Fibroblast of skin of back (primary cell): ENCODE measurements around the gene FLG. TPM values are rescaled to one million over a fixed set of nuclear protein-coding genes. Genes with fewer than 3 reads are reported as not detected.
A peak's percentile ranks its signal among the peaks of the same experiment; 100 is the strongest.
"Not testable (repeated sequence)": the region's sequence is repeated elsewhere in the genome, so short reads cannot be mapped to it uniquely, and the experiment has no call there.

Experiments used
- DNase-seq: peaks from one replicate; pipeline ENCODE4 v3.0.0-alpha.2; 2013
- polyA plus RNA-seq, 2 experiments: library from polyadenylated mRNA; unstranded; fragments of 120-200 nt; gene quantifications; one replicate each; pipeline ENCODE4 v1.2.1, GENCODE V29; 2013; ENCODE audit not compliant: insufficient read length in 2 of 2

The FLG gene
- polyA plus RNA-seq (2013, experiment 1 of 2; ENCODE audit: insufficient read length) = 0.13 TPM
- 0.10 TPM for polyA plus RNA-seq (2013, experiment 2 of 2; ENCODE audit: insufficient read length)

DNA sequence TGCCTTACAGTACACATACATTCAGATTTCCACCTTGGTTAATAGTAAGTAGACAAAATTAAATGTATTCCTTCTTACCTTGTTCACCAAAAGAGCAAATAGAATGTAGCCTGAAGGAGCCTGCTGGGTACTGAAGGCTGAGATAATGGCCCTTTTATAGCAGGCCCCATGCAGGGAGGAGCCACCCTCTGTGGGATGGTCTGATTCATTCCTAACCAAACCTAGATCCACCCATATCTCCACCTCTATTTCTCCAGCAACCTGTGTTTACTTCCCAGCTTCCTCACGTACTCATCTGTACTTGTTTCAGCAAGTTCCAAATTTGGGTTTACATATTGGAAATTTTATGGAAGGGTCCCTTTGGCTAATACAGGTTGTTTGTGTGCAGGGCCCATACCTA, at the start of gene FLG:
FLG (minus strand) TSS at position 129 of the 400 bp plus-strand sequence. CDS start 9,783 bp downstream, outside the sequence.
- no peak for DNase-seq

DNA sequence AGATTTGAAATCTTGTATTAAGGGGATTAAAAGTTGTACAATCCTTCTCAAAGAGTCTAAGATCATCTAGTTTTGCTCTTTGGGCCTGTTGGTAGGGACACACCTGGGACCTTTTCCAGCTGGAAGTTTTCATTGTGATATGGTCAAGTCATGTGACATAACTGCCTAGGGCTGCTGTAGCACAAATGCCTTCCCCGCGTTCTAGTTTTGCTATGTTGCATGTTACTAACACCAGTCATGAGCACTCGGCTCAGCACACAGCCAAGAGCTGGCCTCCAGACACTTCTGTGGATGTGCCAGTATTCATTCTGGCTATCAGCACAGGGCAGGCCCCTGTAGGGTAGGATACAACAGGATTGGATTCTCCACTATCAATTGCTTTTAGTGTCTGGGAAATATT, 49.4 kb upstream of the FLG start:
- DNase-seq = no peak

DNA sequence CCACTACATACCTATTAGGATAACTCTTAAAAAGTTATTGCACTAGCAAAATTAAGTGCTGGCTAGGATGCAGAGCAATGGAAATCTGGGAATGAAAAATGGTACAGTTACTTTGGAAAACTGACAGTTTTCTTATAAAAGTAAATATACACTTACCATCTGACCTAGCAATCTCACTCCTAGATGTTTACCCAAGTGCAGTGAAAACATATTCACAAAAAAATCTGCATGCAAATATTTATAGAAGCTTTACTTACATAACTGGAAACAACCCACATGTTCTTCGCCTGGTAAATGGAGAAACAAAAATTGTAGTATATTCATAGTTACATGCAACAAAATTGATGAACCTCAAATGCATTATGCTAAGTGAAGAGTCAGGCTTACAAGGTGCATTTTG, 47.6 kb upstream of the FLG start:
- DNase-seq = no peak

DNA sequence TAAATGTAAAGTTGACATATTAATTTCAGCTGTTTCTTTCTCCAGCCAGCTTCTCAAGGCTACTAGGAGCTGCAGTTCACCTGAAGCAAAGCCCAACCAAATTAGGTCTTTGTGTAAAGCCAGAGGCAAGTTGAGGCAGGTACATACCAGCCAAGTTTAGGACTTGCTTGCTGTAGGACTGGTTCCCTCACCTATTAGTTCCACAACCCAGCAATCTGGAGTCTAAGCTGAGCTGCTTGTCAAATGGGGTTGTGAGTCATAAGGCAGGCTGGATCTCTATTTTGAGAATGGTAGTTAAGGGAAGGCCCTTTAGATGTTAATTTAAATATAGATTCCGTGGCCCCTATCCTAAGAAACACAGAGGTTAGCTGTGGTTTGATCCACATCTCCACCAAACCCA, 42.4 kb upstream of the FLG start:
- DNase-seq = no peak

DNA sequence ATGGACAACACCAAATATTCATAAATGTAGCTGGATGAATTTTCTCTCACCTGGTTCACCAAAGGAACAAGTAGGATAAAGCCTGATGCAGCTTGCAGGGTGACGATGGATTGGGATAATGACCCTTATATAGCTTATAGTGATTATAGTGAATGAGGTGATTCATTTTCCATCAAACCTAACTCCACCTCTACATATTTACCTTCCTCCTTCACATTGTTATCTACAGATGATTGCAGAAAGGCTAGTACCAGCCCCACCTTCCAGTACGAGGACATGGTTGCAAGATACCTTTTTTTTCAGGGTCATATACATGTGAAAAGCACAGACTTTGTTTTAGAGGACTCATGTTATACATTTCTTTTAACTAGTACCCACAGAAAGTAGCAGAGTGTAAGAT, 34.9 kb upstream of the FLG start, which contains the start of gene FLG2:
FLG2 (minus strand) TSS at position 101 of the 400 bp plus-strand sequence. CDS start 1,122 bp downstream, outside the sequence.
- DNase-seq = no peak

DNA sequence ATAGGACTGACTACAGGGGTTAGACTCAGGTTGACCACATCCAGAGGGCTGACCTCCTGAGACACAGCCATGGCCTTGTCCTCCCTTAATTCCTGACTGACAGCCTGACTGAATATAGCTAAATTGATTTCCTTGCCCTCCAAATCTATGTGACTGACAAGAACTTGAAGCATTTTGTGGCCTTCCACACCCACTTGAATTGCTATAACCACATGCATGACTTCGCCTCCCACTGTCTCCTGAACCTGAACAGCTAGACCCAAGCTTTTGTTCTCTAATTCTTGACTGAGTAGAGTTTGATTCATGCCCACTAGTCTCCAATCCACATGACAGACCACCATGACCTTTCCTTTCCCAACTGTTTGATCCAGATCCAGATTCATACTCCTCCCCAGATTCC, 31.7 kb upstream of the FLG start:
- DNase-seq = no peak

DNA sequence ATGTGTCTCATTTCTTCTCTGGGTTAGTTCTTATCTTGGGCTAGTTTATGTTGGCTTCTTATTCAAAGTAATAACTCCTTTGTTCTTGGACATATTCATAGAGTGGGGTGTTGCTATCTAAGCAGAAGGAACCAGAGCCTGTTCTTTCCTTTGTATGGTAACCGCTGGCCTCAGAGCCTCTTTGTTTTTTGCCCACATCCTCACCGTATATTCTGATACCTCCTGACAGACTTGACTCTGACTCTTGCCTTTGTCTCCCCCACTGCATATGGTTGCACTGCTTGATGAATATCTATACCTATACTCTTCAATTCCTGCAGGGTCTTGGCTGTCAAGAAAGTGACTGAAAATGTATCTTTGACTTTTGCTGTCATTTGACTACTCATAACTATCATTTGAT, 24.6 kb upstream of the FLG start:
- no peak for DNase-seq

DNA sequence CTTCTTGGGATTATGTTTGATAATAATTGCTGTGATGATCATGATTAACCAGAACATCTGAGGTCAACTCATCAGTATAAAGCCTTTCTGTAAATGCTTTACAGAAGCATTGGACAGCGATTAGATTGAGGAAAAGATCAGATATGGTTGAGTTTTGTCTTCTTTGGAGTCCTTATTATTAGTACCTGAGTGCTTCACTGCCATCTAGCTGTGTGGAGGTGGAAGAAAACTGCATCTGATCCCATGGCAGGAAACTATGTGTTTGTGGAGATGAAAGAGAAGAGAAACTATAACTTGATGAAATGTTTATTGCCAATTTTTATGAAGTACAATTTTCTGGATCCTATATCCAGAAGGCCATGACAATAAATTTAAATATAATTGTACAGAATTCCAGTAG, 23.4 kb upstream of the FLG start:
- DNase-seq = no peak

DNA sequence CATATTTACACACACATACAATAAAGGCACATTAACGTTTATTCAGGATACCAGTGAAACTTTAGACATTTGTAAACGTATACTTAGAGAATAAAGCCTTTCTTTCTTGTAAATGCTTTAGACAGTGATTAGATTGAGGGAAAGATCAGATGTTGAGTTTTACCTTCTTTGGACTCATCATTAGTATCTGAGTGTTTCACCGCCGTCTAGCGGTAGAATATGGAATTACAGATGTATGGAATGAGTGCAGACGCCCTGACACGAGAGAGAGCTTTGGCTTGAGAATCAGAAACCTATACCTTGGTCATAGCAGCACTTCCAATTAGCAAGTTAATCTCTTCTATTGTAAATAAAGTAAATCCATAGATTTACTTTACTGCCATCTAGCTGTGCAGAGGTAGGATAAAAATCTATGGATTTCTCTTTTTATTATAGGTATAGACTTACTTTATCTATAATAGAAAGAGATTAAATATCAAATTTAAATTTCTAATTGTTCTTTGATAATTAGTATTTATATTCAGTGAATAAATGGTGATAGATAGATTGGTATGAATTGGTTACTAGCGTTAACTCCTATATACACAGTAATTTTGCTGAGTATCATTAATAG, 22.2 kb upstream of the FLG start:
- DNase-seq = peak; percentile 61

DNA sequence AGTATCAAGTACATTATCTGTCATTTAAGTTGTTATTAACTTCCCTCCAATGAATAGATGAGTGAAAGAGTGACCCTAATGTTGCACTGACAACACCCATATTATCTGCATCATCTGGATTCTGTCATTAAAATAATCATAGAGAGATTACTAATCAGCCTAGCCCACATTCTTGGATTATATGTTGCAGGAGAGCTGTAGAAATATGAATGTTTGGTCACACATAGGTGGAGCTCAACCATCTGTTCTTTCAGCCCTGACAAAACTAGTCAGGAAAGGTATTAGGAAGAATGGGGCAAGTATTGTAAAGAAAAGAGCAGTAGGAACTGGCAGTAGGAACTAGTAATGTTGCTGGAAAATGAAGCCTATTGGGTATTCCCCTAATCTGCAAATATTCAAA, 19.4 kb upstream of the FLG start:
- DNase-seq = no peak

DNA sequence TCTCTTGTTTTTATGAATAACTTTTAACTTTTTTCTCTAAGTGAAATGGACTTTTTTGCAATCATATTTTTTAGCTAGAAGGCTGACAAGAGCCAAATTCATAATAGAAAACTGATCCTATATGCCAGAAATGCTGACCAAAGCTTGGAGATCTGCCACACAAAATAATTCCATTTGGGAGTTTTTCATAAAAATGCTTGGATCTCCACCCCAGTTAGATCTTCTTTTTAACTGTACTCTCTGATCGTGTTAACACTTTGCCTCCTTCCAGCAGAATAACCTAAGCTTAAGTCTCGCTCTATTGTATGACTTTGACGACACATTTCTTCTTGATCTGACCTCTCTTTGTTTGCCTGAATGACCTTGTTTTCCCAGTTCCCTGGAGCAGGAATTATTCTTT, 18.0 kb upstream of the FLG start:
- DNase-seq = peak; percentile 6

DNA sequence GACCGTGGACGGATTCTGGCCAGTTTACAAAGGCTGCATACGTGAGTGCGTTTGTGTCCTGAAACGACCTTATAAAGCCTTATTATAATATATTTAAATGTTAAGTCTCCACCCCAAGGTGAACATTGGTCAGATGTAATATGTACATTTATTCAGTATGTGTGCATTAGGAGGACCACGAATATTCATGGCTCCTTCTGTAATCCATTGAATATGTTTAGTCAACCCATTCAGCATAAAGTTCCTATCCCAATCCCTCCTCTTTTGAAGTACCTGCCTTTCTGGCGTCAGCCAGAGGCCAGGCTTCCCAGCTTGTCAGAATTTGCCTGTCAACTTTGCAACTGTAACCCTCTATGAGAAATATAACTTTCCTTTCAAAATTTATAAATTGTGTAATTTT, 10.4 kb upstream of the FLG start:
- no peak for DNase-seq

DNA sequence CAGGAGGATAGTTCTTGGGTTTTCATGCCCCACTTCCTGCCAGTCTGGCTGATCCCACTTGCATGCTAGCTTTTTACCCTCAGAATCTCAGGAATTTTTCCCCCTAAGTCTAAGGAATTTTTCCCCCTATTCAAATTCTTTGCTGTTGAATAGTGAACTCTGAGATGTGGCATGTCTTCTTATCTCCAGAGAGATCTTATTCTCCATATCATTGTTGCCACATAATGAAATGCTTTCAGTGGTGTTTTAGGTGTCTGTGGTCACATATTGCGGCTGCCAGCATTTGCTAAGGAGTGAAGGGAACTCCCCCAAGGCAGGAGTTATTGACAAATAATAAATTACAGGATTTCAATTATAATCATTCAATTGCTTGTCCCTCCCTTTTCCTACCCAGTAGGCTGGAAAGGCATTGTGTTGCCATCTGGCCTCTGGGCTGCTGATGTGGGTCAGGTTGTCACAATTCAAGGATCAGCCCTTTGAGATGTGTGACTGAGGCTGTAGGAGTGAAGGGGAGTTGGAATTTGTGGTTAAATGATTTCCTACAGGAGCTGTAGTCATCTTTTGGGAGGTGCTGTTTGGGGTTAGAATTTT, 3.9 kb upstream of the FLG start:
- peak; percentile 51 for DNase-seq

DNA sequence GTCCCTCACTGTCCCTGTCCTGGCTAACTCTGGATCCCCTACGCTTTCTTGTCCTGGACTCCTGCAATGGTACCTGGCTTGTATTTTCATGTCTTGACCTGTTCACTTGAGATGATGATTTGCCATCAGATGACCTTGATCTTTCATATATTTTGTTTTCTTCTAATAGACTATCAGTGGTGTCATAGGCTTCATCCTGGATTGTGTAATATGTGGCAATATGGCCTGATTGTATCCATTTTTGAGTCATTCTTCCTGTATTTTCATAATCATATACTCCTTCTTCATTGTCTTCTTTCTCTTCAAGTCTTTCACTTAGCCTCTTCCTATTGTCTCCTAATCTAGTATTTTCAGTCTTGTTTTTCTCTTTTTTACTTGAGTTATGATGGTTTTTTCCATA, 11.1 kb downstream of the FLG start:
- no peak for DNase-seq

DNA sequence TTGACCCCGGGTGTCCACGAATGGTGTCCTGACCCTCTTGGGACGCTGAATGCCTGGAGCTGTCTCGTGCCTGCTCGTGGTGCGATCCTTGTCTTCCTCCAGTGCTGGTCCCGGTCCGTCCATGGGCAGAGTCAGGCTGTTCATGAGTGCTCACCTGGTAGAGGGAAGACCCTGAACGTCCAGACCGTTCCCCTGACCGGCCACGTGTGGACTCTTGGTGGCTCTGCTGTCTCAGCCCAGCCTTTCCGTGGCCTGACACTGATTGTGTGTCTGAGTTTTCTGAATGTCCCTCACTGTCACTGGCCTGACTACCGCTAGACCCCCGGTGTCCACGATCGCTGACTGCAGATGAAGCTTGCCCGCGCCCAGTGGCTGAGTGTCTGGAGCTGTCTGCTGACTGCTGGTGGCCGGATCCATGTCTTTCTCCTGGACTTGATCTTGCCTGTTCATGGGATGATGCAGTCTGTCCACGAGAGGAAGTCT, 11.7 kb downstream of the FLG start:
- DNase-seq = no peak

DNA sequence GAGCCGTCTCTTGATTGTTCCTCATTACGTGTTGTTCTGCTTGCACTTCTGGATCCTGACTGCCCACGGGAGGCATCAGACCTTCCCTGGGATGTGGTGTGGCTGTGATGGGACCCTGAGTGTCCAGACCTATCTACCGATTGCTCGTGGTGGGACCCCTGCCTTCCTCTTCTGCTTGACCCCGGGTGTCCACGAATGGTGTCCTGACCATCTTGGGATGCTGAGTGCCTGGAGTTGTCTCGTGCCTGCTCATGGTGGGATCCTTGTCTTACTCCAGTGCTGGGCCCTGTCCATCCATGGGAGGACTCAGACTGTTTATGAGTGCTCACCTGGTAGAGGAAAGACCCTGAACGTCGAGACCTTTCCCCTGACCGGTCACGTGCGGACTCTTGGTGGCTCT, 12.9 kb downstream of the FLG start:
- not testable (repeated sequence) for DNase-seq

DNA sequence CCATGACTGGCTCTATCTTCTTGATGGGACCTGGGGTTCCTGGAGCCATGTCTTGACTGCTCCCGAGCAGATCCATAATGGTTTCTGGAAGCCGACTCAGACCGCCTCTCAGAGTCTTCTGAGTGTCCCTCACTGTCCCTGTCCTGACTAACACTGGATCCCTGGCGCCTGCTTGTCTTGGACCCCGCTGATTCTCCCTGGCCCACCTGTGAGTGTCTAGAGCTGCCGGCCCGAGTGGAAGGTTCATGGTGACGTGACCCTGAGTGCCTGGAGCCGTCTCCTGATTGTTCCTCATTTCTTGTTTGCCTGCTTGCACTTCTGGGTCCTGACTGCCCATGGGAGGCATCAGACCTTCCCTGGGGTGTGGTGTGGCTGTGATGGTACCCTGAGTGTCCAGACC, 15.1 kb downstream of the FLG start:
- DNase-seq = no peak

DNA sequence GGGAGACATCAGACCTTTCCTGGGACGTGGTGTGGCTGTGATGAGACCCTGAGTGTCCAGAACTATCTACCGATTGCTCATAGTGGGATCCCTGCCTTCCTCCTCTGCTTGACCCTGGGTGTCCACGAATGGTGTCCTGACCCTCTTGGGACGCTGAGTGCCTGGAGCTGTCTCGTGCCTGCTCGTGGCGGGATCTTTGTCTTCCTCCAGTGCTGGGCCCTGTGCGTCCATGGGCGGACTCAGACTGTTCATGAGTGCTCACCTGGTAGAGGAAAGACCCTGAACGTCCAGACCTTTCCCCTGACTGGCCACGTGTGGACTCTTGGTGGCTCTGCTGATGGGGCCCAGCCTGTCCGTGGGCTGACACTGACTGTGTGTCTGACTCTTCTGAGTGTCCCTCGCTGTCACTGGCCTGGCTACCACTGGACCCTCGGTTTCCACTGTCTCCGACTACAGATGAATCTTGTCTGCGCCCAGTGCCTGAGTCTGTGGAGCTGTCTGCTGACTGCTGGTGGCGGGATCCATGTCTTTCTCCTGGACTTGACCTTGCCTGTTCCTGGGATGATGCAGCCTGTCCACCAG, 15.6 kb downstream of the FLG start:
- DNase-seq = not testable (repeated sequence)

DNA sequence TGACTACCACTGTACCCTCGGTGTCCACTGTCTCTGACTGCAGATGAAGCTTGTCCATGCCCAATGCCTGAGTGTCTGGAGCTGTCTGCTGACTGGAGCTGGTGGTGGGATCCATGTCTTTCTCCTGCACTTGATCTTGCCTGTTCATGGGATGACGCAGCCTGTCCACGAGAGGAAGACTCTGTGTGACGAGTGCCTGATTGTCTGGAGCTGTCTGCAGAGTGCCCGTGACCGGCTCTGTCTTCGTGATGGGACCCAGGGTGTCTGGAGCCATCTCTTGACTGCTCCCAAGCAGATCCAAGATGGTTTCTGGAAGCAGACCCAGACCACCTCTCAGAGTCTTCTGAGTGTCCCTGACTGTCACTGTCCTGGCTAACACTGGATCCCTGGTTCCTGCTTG, 16.3 kb downstream of the FLG start:
- DNase-seq = not testable (repeated sequence)

DNA sequence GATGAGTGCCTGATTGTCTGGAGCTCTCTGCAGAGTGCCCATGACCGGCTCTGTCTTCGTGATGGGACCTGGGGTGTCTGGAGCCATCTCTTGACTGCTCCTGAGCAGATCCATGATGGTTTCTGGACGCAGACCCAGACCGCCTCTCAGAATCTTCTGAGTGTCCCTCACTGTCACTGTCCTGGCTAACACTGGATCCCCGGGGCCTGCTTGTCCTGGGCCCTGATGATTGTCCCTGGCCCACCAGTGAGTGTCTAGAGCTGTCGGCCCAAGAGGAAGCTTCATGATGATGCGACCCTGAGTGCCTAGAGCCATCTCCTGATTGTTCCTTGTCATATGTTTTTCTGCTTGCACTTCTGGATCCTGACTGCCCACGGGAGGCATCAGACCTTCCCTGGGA, 17.1 kb downstream of the FLG start:
- DNase-seq = not testable (repeated sequence)

DNA sequence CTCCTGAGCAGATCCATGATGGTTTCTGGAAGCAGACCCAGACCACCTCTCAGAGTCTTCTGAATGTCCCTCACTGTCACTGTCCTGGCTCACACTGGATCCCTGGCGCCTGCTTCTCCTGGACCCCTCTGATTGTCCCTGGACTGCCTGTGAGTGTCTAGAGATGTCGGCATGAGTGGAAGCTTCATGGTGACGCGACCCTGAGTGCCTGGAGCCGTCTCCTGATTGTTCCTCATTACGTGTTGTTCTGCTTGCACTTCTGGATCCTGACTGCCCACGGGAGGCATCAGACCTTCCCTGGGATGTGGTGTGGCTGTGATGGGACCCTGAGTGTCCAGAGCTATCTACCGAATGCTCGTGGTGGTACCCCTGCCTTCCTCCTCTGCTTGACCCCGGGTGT, 18.9 kb downstream of the FLG start:
- DNase-seq = not testable (repeated sequence)

DNA sequence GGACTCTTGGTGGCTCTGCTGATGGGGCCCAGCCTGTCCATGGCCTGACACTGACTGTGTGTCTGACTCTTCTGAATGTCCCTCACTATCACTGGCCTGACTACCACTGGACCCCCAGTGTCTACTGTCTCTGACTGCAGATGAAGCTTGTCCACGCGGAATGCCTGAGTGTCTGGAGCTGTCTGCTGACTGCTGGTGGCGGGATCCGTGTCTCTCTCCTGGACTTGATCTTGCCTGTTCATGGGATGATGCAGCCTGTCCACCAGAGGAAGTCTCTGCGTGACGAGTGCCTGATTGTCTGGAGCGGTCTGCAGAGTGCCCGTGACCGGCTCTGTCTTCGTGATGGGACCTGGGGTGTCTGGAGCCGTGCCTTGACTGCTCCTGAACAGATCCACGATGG, 20.3 kb downstream of the FLG start:
- not testable (repeated sequence) for DNase-seq

DNA sequence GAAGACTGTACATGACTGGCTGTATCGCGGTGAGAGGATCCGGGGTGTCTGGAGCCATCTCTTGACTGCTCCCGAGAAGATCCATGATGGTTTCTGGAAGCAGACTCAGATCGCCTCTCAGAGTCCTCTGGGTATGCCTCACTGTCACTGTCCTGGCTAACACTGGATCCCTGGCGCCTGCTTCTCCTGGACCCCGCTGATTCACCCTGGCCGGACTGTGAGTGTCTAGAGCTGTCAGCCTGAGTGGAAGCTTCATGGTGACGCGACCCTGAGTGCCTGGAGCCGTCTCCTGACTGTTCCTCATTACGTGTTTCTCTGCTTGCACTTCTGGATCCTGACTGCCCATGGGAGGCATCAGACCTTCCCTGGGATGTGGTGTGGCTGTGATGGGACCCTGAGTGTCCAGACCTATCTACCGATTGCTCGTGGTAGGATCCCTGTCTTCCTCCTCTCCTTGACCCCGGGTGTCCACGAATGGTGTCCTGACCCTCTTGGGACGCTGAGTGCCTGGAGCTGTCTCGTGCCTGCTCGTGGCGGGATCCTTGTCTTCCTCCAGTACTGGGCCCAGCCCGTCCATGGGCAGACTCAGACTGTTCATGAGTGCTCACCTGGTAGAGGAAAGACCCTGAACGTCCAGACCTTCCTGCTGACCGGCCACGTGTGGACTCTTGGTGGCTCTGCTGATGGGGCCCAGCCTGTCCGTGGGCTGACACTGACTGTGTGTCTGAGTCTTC, 21.7 kb downstream of the FLG start:
- not testable (repeated sequence) for DNase-seq
